Tongue (tissue), 2 donors: ENCODE measurements around the gene AACS. TPM values are rescaled to one million over a fixed set of nuclear protein-coding genes. Genes with fewer than 3 reads are reported as not detected.
"Not testable (repeated sequence)": the region's sequence is repeated elsewhere in the genome, so short reads cannot be mapped to it uniquely, and the experiment has no call there.

Experiments
- DNase-seq: peaks from one replicate; pipeline ENCODE4 v3.0.0-alpha.2; 2015
- total RNA-seq: library from RNA; depleted of rRNA; stranded (reverse); fragments of >200 nt; gene quantifications from one replicate; pipeline ENCODE4 v1.2.3, GENCODE V29; 2014

AACS gene
- total RNA-seq, 1 donor from 2014 or later: 35.3 TPM

- DNase-seq: no peak
Observed at GRCh38 chr12:125125271-125125670, 60.0 kb downstream of the AACS start.

GRCh38 chr12:125128439-125129178 lies 63.4 kb downstream of the AACS start:
- no peak for DNase-seq

DNA sequence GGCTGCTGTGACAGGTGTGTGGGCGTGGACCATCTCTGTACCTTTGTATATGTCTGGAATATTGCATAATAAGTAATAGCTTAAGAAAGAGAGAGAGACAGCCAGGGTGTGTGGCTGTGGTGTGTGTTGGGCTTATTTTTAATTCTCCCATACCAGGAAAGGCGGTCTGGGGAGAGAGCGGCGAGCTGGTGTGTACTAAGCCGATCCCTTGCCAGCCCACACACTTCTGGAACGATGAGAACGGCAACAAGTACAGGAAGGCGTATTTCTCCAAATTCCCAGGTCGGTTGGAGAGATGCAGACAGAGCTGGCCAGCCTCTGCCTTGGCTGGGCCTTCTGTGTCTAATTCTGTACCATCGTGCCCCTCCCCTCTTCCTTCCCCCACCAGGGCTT lies 63.9 kb downstream of the AACS start:
- DNase-seq: no peak

DNA sequence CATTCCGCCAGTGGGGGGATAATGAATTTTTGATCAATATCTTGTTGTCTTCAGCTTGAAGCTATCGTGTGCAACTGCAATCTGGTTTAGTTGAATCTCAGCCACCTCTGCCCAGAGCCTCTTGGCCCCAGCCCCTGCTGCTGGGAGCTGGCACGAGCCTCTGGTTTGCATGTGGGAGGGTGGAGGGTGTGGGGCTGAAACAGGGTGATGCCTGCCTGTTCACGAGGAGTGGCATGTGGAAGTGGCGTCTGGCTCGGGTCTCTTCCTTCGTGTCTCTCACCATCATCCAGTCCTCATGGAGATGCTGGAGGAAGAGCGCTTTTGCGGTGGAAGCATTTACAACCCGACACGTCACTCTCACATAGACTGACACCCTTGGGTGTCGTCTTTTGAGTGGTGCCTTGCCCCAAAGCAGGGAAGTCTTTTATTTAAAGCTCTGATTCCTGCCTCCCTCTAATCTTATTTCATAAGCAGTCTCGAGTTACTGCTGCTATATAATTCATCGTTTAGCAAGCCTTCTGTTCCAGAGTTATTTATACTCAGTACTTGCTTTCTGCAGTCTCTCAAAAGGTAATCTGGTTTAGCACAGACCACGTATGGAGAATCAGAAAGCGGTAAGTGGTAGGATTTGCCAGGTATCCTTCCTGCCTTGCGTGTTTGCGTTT lies 64.5 kb downstream of the AACS start:
- no peak for DNase-seq

DNA sequence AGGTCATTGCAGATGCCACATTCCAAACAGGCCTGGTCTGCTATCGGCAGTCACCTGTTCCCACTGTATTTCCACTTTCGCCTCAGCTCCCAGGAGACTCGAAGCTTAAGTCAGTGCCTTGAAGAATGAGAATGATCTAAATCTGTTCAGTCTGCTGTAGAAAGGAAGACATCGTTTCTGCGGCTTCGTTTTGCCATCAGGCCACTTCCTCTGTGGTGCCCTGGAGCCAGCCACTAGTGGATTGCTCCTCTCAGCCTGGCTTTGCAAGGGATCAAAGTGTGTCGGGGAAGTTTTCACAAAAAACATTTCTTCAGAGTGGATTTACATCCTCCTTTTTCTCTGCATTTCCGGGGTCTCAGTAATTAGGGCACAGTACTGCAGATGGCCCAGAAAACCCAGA lies 66.7 kb downstream of the AACS start:
- DNase-seq: no peak

GRCh38 chr12:125132698-125133400 lies 67.6 kb downstream of the AACS start:
- DNase-seq: no peak

DNA sequence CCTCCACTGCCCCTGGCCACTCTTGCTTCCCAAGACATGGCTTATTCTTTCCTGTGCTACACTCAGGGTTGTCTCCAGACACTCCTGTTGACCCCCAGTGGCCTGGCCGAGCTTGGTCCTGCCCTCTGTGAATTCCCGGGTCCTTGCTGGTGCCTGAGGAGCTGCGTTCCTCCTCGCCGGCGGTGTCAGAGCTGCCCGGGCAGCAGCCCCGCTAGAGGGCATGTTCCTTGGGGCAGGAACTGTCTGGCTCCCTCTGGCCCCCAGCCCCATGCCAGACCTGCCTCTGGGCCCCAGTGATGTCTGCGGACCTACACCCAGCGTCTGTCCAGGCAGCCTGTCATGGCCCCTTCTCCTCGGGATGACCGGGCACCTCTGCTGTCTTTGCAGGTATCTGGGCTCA lies 68.4 kb downstream of the AACS start:
- no peak for DNase-seq

DNA sequence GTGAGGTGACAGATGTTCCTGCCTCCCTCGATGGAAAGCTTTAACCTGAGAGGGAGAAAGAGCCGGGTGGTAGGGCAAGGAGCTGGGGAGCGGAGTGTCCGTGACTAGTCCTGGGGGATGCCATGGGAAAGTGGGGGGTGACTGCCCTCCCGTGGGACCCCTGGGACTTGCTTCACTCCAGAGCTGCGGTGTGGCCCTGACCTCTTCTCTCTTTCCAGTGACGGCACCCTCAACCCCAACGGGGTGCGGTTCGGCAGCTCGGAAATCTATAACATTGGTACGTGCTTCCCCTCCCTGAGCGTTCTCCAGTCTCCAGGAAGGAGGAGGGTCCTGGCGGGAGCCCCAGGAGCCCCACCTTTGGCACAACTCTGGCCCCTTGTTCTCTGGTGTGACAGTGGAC lies 69.3 kb downstream of the AACS start:
- DNase-seq: no peak

DNA sequence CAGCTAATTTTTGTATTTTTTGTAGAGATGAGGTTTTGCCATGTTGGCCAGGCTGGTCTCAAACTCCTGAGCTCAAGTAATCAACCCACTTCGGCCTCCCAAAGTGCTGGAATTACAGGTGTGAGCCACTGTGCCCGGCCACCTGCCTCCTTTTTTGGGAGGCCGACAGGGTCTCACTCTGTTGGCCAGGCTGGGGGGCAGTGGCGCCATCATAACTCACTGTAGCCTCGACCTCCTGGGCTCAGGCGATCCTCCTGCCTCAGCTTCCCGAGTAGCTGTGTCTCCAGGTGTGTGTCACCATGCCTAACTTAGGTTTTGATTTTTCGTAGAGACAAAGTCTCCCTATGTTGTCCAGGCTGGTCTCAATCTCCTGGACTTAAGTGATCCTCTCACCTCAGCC lies 70.7 kb downstream of the AACS start:
- no peak for DNase-seq

- DNase-seq: no peak
Observed at GRCh38 chr12:125136702-125137101, 71.5 kb downstream of the AACS start.

- DNase-seq: no peak
Observed at GRCh38 chr12:125137766-125138344, 72.6 kb downstream of the AACS start.

DNA sequence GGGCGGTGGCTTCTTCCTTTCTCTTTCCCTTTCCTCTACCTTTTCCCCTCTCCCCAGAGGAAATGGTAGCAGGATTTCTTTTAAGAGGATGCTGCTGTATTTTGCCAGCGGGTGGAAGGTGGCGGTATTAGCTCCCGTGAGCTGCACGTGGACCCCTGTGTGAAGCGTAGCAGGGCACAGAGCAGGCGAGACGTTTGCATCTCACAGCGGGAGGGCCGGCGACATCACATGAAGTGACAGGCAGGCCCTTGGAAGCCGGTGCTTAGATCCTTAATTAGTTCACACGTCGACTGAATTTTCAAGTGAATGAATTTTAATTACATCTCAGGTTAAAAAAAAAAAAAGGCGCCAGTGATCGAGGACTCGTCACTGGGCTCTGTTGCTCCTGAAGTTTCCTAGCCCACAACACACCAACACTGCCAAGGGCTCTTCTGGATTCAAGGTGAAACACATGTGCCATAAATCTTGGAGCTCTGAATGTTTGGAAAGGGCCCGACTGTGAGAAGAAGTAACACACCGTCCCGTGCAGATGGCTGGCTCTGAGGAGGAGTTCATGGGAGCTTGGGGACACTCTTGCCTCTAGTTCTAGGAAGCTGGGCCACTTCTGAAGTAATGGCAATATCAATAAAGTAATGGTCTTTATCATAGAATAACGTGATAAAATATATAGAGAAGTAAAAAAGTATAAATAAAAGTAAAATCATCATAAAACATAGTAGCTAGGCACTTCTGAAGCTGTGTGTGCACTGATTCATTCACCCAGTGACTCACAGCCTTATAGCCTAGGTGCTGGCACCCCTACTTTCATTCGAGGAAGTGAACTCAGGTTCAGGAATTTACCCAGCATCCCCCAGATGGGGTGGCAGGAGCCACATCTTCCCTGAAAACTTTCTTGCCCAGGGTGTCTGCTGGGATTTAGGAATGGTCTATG lies 75.3 kb downstream of the AACS start:
- no peak for DNase-seq

DNA sequence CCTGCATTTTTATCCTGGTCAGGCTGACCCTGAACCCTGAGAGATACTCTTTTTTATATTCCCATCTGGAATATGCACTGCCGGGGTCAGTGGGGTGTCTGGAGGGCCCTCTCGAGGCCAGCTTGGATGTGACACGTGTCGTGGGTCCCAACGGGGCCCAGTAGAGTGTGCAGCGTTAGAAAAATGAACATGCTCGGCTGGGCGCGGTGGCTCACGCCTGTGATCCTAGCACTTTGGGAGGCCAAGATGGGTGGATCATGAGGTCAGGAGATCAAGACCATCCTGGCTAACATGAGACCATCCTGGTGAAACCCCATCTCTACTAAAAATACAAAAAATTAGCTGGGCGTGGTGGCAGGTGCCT lies 76.0 kb downstream of the AACS start:
- not testable (repeated sequence) for DNase-seq

GRCh38 chr12:125142601-125143000 lies 77.4 kb downstream of the AACS start:
- DNase-seq: no peak

- DNase-seq: no peak
Observed at GRCh38 chr12:125143491-125143890, 78.3 kb downstream of the AACS start.

- peak; percentile 48 for DNase-seq
Observed at GRCh38 chr12:125145196-125145595, 80.0 kb downstream of the AACS start.

GRCh38 chr12:125148316-125148715 lies 83.1 kb downstream of the AACS start:
- DNase-seq: no peak

- DNase-seq: no peak
Observed at GRCh38 chr12:125149160-125150108, 84.2 kb downstream of the AACS start.

- no peak for DNase-seq
Observed at GRCh38 chr12:125151284-125151683, 86.0 kb downstream of the AACS start.

- DNase-seq: no peak
Observed at GRCh38 chr12:125152463-125152862, 87.2 kb downstream of the AACS start.

GRCh38 chr12:125155366-125155765 lies 90.1 kb downstream of the AACS start:
- no peak for DNase-seq
